Peyer's patch (tissue), 4 donors: ENCODE measurements around the gene ASB6.

ENCODE experiments used
- CTCF ChIP-seq, 6 experiments: fragments of 450-650 bp in 4 of 6; fragments of 200-600 bp in 2 of 6; sonication (generic) in 1 of 6; IDR thresholded peaks; one replicate each; pipeline ENCODE4 v1.5.1; 2017 to 2019; ENCODE audit warnings: antibody characterized with exemption in 6 of 6, mild to moderate bottlenecking in 3 of 6, moderate library complexity in 1 of 6
- POLR2A ChIP-seq, 2 donors: fragments of 450-650 bp; IDR thresholded peaks; one replicate each; pipeline ENCODE4 v1.5.1; 2017; ENCODE audit warnings: antibody characterized with exemption in 2 of 2, mild to moderate bottlenecking in 2 of 2, moderate library complexity in 2 of 2

- TF ChIP-seq CTCF (IDR thresholded peaks at IDR 0.05) (no peak), POLR2A (IDR thresholded peaks at IDR 0.05) (no peak)
Observed at GRCh38 chr9:129664746-129665388, 22.9 kb upstream of the ASB6 start.
